Brain microvascular endothelial cell (primary cell): ENCODE measurements around the gene LITAFD.
A peak's percentile ranks its signal among the peaks of the same experiment; 100 is the strongest.

ENCODE experiments used
- DNase-seq: peaks from one replicate; pipeline ENCODE4 v3.0.0-alpha.2; 2020
- H3K27ac ChIP-seq: fragments of 250-450 bp; sonication (Bioruptor Pico); 2 replicates; pipeline ENCODE4 v1.5.1; 2020; ENCODE audit warnings: mild to moderate bottlenecking, moderate library complexity
- H3K27me3 ChIP-seq: fragments of 250-450 bp; sonication (Bioruptor Pico); replicated peaks from 2 replicates; pipeline ENCODE4 v1.5.1; 2020; ENCODE audit warnings: mild to moderate bottlenecking
- H3K36me3 ChIP-seq: fragments of 250-450 bp; sonication (Bioruptor Pico); replicated peaks from 2 replicates; pipeline ENCODE4 v1.5.1; 2020; ENCODE audit warnings: mild to moderate bottlenecking
- H3K4me3 ChIP-seq: 2 replicates; pipeline ENCODE4 v1.5.1; 2011; ENCODE audit warnings: low read depth, mild to moderate bottlenecking, control low read depth, low read length, moderate library complexity
- CTCF ChIP-seq: IDR thresholded peaks from 2 replicates; pipeline ENCODE4 v1.5.1; 2011; ENCODE audit warnings: low read depth, mild to moderate bottlenecking, moderate library complexity, low read length, control low read depth, inconsistent platforms; ENCODE audit errors: missing control alignments
- in situ Hi-C: cut with HindIII; loops from 2 replicates; pipeline ENCODE4 v1.10.0; 2017; ENCODE audit warnings: low sequenced_read_pairs, low pct_ligation_motif_present

Gene LITAFD

GRCh38 chr16:8850279-8850885 is 31.8 kb upstream of the LITAFD start:
- Histone ChIP-seq H3K27me3 (no peaks in the 10 kb centered on the region), H3K27ac (peak overlapping the region; percentile 74), H3K36me3 (peaks cover 67% of the 10 kb centered on the region), H3K4me3 (no peak overlapping the region)
- TF ChIP-seq CTCF = no peak
- in situ Hi-C loops = no loop called here
- peak; percentile 60 for DNase-seq

GRCh38 chr16:8851761-8852403 is 30.3 kb upstream of the LITAFD start:
- no peak for TF ChIP-seq CTCF
- no peaks in the 10 kb centered on the region for H3K27me3 ChIP-seq
- H3K36me3 ChIP-seq = peaks cover 64% of the 10 kb centered on the region
- no peak overlapping the region for H3K4me3 ChIP-seq
- no peak overlapping the region for H3K27ac ChIP-seq
- DNase-seq = no peak
- in situ Hi-C loops = no loop called here

GRCh38 chr16:8852534-8852933 is 29.6 kb upstream of the LITAFD start:
- no peak for DNase-seq
- no peak overlapping the region for H3K27ac ChIP-seq
- no peak for TF ChIP-seq CTCF
- H3K4me3 ChIP-seq = no peak overlapping the region
- no peaks in the 10 kb centered on the region for H3K27me3 ChIP-seq
- in situ Hi-C loops = no loop called here
- H3K36me3 ChIP-seq = peaks cover 61% of the 10 kb centered on the region

GRCh38 chr16:8853150-8853549 is 29.0 kb upstream of the LITAFD start:
- DNase-seq = no peak
- in situ Hi-C loops = no loop called here
- no peak overlapping the region for H3K27ac ChIP-seq
- TF ChIP-seq CTCF = no peak
- no peak overlapping the region for H3K4me3 ChIP-seq
- peaks cover 61% of the 10 kb centered on the region for H3K36me3 ChIP-seq
- H3K27me3 ChIP-seq = no peaks in the 10 kb centered on the region

- no peak for DNase-seq
- in situ Hi-C loops = no loop called here
- peaks cover 57% of the 10 kb centered on the region for H3K36me3 ChIP-seq
- no peak overlapping the region for H3K27ac ChIP-seq
- H3K27me3 ChIP-seq = no peaks in the 10 kb centered on the region
- H3K4me3 ChIP-seq = no peak overlapping the region
- TF ChIP-seq CTCF = no peak
Measured at GRCh38 chr16:8853611-8854010, 28.5 kb upstream of the LITAFD start.
